HG02763 (cell line): Measurements from ENCODE around the gene PTGDR.

Experiments
- ATAC-seq: cut with Tn5 transposase; IDR thresholded peaks from one replicate; pipeline ENCODE4 v1.9.1; 2021; ENCODE audit warnings: mild to moderate bottlenecking, moderate library complexity; ENCODE audit not compliant: unreplicated experiment

The PTGDR gene

DNA sequence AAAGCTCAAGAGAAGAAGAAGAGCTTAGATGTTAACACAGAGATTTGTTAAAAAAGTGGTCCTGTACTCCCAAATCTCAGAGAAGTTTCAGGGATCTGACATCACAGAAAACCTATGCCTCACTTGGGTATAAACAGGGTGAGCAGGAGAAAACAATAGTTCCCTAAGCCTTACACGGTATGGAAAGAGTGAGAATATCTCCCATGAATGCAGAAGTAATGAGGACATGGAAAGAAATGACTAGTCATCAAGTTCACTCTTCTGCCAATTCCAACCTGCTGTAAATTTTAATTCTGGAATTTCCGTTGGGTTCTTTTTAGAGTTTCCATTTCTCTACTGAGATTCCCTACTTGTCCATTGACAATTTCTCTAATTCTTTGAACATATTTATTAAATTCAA is 40.4 kb downstream of the PTGDR start:
- ATAC-seq = no peak

DNA sequence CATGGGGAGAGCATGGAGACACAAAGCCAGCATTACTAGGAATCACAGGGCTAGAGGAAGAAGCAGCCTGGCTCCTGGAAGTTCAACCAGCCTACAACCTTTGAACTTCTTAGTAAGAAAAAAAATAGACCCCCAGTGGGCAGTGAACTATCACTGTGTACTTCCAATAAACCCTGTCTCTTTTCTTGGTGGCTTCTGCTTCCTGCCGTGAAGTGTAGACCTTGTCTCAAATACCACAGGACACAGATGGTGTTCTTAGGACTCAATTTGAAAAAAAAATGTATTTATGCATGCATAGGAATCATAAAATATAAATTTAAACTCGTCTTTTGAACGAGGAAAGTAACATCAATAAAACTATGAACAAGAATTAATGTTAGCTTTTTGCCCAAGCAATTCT is 43.0 kb downstream of the PTGDR start:
- ATAC-seq = no peak

- ATAC-seq = no peak
These were observed 45.4 kb downstream of the PTGDR start for GRCh38 chr14:52312931-52313355.

DNA sequence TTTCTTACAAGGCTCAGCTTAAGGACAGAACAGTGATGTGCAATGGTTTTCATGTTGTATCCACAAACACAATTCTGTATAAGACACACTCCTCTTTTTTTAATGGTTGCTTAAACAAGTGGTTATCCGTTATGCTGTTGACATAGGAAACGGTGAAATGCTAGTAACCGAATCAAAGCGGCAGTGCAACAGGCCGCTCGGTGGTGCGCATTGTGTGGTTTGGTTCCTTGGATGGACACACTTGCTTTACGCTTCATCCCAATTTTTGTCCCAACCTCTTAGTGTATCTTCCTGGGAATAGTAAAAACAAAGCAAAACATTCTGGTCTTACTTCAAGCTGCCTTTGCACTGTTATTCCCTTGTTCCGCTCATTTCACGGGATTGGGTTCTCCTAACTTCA is 46.0 kb downstream of the PTGDR start:
- ATAC-seq = no peak

- no peak for ATAC-seq
These were observed 46.6 kb downstream of the PTGDR start, which contains the start of gene PTGER2 for GRCh38 chr14:52313903-52314594. TSS of gene PTGER2 (plus strand) at chr14:52314312. CDS start at chr14:52314549, 237 bp downstream.

- ATAC-seq = no peak
These were observed 47.3 kb downstream of the PTGDR start for GRCh38 chr14:52314595-52315354.

DNA sequence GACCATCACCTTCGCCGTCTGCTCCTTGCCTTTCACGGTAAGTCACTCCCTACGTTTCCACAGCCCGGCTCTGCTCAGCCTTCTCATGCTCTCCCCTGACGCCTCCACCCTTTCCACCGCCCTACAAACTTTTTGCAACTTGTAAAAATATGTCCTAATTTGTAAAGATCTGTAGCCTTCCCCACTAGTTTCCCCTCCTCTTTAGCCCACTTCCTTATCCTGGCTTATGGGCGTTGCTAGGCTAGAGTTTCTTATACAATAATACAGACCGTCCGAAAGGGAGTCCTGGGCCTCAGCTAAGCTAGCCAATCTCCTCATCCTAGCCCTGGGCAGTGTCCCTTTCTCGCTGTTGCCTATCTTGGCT is 47.8 kb downstream of the PTGDR start:
- no peak for ATAC-seq

DNA sequence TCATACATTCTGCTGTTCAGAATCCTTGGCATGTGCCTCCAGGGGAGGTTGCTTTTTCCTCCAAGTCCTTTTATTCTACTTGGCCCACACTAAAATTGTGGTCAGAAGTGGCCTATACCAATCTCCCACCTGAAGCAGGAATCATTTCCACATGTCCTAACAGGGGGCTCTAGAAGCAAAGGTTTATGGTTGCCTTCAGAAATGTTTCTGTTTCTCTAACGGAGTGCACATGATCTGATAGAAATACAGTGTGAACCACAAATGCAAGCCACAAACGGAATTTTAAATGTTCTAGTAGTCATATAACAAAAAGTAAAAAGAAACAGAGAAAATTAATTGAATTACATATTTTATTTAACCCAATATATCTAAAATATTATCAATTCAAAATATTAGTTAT is 50.6 kb downstream of the PTGDR start:
- no peak for ATAC-seq

GRCh38 chr14:52318826-52319645 is 51.5 kb downstream of the PTGDR start:
- ATAC-seq = no peak

DNA sequence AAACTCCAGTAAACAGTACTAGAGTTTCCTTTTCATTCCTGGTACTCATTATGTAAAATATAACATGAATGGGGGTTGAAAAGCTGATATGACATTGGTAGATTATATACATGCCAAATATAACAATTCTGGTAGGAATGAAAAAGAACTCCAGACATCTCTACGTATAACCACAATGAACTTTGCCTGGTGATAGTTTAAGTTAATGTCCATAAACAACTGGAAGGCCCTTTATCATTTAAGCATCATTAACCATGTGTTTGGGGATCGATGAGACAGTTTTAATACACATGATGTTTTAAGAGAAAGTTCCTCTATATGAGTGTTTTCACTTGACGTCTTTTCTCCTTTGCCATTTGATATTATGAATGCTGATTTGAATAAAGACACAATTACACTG is 52.4 kb downstream of the PTGDR start:
- ATAC-seq = no peak

DNA sequence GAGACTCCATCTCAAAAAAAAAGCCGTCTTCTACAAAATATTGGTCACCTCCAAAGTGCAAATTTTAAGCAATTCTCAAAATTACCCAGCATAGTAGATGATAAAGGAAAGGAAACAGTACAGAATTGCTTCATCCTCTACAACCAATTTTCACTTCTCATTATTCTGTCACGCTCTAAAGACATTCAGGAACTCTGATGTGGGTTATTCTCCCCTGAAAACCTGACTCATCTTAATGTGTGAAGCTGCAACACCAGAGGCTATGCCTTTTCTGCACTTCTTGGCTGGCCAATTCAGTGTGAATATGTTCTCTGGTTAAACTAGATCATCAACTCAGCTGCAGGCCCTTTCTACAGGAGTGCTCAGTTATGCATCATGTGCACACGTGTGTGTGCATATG is 57.6 kb downstream of the PTGDR start:
- peak; percentile 95 for ATAC-seq

GRCh38 chr14:52325630-52326029 is 58.1 kb downstream of the PTGDR start:
- ATAC-seq = no peak
